CD4-positive, alpha-beta T cell treated with Interleukin-17A for 4 hours (primary cell): ENCODE results near the gene AMOTL1.
"Not testable (repeated sequence)": the region's sequence is repeated elsewhere in the genome, so short reads cannot be mapped to it uniquely, and the experiment has no call there.

ENCODE experiments used
- DNase-seq: peaks from one replicate; pipeline ENCODE4 v3.0.0-alpha.2; 2020; ENCODE audit warnings: mixed read lengths

The AMOTL1 gene

GRCh38 chr11:94888204-94888603 is 120.0 kb downstream of the AMOTL1 start:
- no peak for DNase-seq

GRCh38 chr11:94895451-94895850 is 127.3 kb downstream of the AMOTL1 start:
- no peak for DNase-seq

- DNase-seq = no peak
Measured at GRCh38 chr11:94895971-94896370, 127.8 kb downstream of the AMOTL1 start.

- DNase-seq = peak; percentile 46
Measured at GRCh38 chr11:94897330-94897768, 129.2 kb downstream of the AMOTL1 start.

GRCh38 chr11:94907226-94907625 is 139.1 kb downstream of the AMOTL1 start:
- DNase-seq = no peak

- DNase-seq = no peak
Measured at GRCh38 chr11:94909371-94909820, 141.2 kb downstream of the AMOTL1 start.

GRCh38 chr11:94910270-94910669 is 142.1 kb downstream of the AMOTL1 start:
- DNase-seq = no peak

GRCh38 chr11:94910779-94911178 is 142.6 kb downstream of the AMOTL1 start:
- no peak for DNase-seq

GRCh38 chr11:94912806-94913205 is 144.7 kb downstream of the AMOTL1 start:
- no peak for DNase-seq

GRCh38 chr11:94913718-94914394 is 145.7 kb downstream of the AMOTL1 start:
- not testable (repeated sequence) for DNase-seq

GRCh38 chr11:94920311-94920710 is 152.2 kb downstream of the AMOTL1 start:
- DNase-seq = no peak

GRCh38 chr11:94922321-94923003 is 154.3 kb downstream of the AMOTL1 start:
- no peak for DNase-seq

- DNase-seq = no peak
Measured at GRCh38 chr11:94923004-94923334, 154.8 kb downstream of the AMOTL1 start.

GRCh38 chr11:94924171-94924572 is 156.0 kb downstream of the AMOTL1 start:
- DNase-seq = no peak

GRCh38 chr11:94924612-94925011 is 156.5 kb downstream of the AMOTL1 start:
- DNase-seq = peak; percentile 43

GRCh38 chr11:94925422-94926270 is 157.5 kb downstream of the AMOTL1 start:
- DNase-seq = no peak

- no peak for DNase-seq
Measured at GRCh38 chr11:94926271-94926625, 158.1 kb downstream of the AMOTL1 start.
